C4-2B (cell line): Measurements from ENCODE around the gene SHCBP1.
A peak's percentile ranks its signal among the peaks of the same experiment; 100 is the strongest.
"Not testable (repeated sequence)": the region's sequence is repeated elsewhere in the genome, so short reads cannot be mapped to it uniquely, and the experiment has no call there.

Experiments
- H3K27ac ChIP-seq: fragments of 450-650 bp; 2 replicates; pipeline ENCODE4 v1.5.1; 2017
- CTCF ChIP-seq: fragments of 450-650 bp; conservative IDR thresholded peaks from 2 replicates; pipeline ENCODE4 v1.5.1; 2017; ENCODE audit warnings: mild to moderate bottlenecking
- ZFX ChIP-seq: fragments of 450-650 bp; IDR thresholded peaks from 2 replicates; pipeline ENCODE4 v1.6.1; 2017

SHCBP1 gene

DNA sequence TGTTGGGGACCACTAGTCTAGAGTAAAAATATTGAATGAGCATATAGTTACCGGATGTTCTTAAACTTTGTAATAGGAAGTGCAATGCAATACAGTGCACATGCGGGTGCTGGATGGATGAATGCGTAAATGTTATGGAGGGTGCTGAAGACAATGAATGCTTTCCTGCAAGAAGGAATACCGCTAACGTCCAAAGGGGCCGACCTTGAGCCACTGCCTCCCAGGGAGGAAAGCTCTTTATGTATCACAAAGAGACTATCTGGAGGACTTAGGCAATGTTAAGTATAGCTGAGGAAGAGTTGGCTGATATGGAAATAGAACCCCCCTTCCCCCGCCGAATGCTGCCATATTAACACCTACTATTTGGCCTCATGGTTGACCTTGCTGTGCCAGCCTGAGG is 27.5 kb upstream of the SHCBP1 start:
- TF ChIP-seq ZFX = no peak
- TF ChIP-seq CTCF = no peak
- no peak overlapping the region for H3K27ac ChIP-seq

- TF ChIP-seq ZFX = no peak
- TF ChIP-seq CTCF = no peak
- no peak overlapping the region for H3K27ac ChIP-seq
Measured at GRCh38 chr16:46638947-46639925, 18.1 kb upstream of the SHCBP1 start.

- TF ChIP-seq CTCF (no peak), ZFX (no peak)
- no peak overlapping the region for H3K27ac ChIP-seq
Measured at GRCh38 chr16:46632778-46633733, 11.9 kb upstream of the SHCBP1 start.

GRCh38 chr16:46629331-46630219 is 8.4 kb upstream of the SHCBP1 start:
- peak; percentile 69 for TF ChIP-seq CTCF
- no peak for TF ChIP-seq ZFX
- H3K27ac ChIP-seq = no peak overlapping the region; the same call in 1 of the 2 replicates

DNA sequence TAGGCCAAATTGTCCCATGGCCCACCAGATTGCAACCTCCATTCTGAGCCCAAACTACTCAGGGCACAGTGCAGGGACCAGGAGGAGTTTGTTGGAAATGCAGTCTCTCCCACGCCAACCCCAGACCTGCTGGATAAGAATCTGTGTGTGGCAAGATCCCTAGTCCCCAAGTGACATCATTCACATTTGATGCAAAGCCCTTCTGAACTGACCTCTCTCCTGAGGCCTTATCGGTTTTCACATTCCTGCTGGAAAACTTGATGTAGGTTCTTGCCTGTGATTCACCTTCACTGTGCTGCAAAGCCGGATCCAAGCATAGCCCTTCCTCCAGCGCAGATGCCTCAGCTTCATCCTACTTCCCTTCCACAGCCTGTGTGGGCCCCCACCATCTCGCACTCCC is 6.6 kb upstream of the SHCBP1 start:
- no peak for TF ChIP-seq CTCF
- no peak for TF ChIP-seq ZFX
- no peak overlapping the region for H3K27ac ChIP-seq

- not testable (repeated sequence) for H3K27ac ChIP-seq
Measured at GRCh38 chr16:46626681-46627080, 5.5 kb upstream of the SHCBP1 start.

DNA sequence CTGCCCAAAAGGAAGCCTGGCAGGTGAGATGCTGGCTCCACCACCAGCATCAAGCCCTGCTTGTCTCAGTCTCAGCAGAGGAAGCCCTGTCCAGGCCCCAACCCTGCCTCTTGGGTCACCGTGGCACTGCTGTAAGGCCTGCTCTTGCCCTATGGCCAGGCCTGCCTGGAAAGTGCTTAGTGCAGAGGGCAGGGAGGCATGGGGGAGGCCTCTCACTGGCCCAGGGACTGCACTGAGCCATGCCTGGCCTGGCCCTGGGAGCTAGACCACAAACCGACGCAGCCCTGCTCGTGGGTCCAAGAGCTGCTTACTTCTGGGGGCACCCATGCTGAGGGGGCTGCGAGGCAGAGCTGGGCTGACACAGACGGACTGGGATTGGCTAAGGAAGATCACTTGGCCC is 3.7 kb upstream of the SHCBP1 start:
- H3K27ac ChIP-seq = not testable (repeated sequence)

DNA sequence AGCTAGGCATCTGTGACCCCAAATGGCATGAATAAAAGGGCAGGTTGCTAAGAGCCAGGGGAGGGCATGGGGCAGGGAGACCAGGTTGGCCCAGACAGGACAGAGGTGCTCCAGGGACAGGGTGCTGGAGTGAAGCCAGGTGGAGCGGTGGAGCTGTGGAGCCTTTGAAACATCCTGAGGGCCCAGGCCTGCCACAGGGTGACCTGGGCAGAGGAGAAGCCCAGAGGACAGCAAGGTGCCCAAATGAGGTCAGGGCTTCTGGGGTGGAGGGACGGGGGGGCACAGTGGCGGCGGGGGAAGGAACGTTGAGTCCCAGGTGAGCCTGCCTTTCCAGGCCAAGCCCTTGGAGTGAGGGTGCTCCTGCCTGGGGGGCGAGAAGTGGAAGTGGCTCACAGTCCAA is 2.5 kb upstream of the SHCBP1 start:
- not testable (repeated sequence) for H3K27ac ChIP-seq

GRCh38 chr16:46623246-46623645 is 2.1 kb upstream of the SHCBP1 start:
- H3K27ac ChIP-seq = not testable (repeated sequence)
